ENCODE data around the gene CD93.

DNA sequence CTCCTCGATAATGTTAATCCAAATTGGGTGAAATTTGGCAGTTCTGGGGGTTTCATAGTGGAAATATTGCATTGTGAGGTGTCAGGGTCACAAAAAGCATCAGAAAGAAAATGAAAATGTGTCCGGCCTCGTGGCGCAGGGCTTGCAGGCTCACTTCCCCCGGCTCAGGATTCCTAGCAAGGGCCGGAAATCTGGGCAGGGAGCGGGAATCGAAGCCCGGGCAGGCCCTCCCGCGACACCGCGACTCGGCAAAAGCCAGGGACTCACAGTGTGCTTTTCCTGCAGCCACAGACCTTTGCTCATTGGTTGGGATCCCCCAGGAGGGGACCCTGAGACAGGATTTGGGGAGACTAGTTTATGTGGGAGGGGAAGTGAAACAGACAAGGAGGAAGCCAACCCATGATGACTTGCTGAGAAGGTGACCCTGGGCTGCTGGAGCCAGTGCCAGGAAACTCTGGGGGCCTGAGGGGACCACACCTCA lies 847 bp upstream of the CD93 start:
- TF ChIP-seq, protein P1, sequence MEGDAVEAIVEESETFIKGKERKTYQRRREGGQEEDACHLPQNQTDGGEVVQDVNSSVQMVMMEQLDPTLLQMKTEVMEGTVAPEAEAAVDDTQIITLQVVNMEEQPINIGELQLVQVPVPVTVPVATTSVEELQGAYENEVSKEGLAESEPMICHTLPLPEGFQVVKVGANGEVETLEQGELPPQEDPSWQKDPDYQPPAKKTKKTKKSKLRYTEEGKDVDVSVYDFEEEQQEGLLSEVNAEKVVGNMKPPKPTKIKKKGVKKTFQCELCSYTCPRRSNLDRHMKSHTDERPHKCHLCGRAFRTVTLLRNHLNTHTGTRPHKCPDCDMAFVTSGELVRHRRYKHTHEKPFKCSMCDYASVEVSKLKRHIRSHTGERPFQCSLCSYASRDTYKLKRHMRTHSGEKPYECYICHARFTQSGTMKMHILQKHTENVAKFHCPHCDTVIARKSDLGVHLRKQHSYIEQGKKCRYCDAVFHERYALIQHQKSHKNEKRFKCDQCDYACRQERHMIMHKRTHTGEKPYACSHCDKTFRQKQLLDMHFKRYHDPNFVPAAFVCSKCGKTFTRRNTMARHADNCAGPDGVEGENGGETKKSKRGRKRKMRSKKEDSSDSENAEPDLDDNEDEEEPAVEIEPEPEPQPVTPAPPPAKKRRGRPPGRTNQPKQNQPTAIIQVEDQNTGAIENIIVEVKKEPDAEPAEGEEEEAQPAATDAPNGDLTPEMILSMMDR (conservative IDR thresholded peaks at IDR 0.05 in 1 of 2, IDR thresholded peaks at IDR 0.05 in 1 of 2; ENCODE audit: extremely low read depth in 1 of 2, insufficient read depth in 1 of 2, low read depth in 1 of 2, low read length in 2 of 2), result no peak
- TF ChIP-seq EZH2 (IDR thresholded peaks at IDR 0.05; ENCODE audit: borderline replicate concordance, low read length), result no peak
